ENCODE measurements around the gene SAMHD1. TPM values are rescaled to one million over a fixed set of nuclear protein-coding genes. Genes with fewer than 3 reads are reported as not detected.

The SAMHD1 gene
- total RNA-seq, 2 experiments from 2014 or later, result 30.6 to 35.9 TPM

GRCh38 chr20:36865076-36865860 is 86.2 kb downstream of the SAMHD1 start:
- intact Hi-C loops (cut with micrococcal nuclease), result no loop called here
- no peaks in the 10 kb centered on the region for H3K36me3 Mint-ChIP-seq (ENCODE audit: low read depth)
- TF ChIP-seq, protein P1, sequence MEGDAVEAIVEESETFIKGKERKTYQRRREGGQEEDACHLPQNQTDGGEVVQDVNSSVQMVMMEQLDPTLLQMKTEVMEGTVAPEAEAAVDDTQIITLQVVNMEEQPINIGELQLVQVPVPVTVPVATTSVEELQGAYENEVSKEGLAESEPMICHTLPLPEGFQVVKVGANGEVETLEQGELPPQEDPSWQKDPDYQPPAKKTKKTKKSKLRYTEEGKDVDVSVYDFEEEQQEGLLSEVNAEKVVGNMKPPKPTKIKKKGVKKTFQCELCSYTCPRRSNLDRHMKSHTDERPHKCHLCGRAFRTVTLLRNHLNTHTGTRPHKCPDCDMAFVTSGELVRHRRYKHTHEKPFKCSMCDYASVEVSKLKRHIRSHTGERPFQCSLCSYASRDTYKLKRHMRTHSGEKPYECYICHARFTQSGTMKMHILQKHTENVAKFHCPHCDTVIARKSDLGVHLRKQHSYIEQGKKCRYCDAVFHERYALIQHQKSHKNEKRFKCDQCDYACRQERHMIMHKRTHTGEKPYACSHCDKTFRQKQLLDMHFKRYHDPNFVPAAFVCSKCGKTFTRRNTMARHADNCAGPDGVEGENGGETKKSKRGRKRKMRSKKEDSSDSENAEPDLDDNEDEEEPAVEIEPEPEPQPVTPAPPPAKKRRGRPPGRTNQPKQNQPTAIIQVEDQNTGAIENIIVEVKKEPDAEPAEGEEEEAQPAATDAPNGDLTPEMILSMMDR (IDR thresholded peaks at IDR 0.05), result no peak
- H3K4me3 Mint-ChIP-seq, result peak overlapping the region; percentile 76
- H3K27me3 Mint-ChIP-seq, result peaks cover 16% of the 10 kb centered on the region
- DNase-seq, result no peak
- CTCF ChIA-PET, result interaction anchor here (2.5 kb wide), 1 partner anchor 57 kb away, joined by 8 read pairs; no protein-coding TSS in a partner anchor
- H3K27ac Mint-ChIP-seq, result no peak overlapping the region
- peaks cover 9% of the 10 kb centered on the region for H3K4me1 Mint-ChIP-seq (ENCODE audit: low read depth)
- no peaks in the 10 kb centered on the region for H3K9me3 Mint-ChIP-seq
- POLR2A ChIA-PET, result interaction anchor here (1.2 to 3.6 kb wide), 4 partner anchors 10 to 18 kb away, joined by 3 to 20 read pairs (median 4); partner anchors contain the start of gene TLDC2
- no peak for ATAC-seq

- H3K36me3 Mint-ChIP-seq (ENCODE audit: low read depth), result no peaks in the 10 kb centered on the region
- no peak overlapping the region for H3K27ac Mint-ChIP-seq
- H3K4me3 Mint-ChIP-seq, result no peak overlapping the region
- peaks cover 11% of the 10 kb centered on the region for H3K4me1 Mint-ChIP-seq (ENCODE audit: low read depth)
- intact Hi-C loops (cut with micrococcal nuclease), result no loop called here
- POLR2A ChIA-PET, result interaction anchor here (1.0 to 3.6 kb wide), 4 partner anchors 8 to 27 kb away, joined by 3 to 20 read pairs (median 4); no protein-coding TSS in a partner anchor
- peak; percentile 59 for ATAC-seq
- TF ChIP-seq, protein P1 (IDR thresholded peaks at IDR 0.05), result no peak
- H3K9me3 Mint-ChIP-seq, result no peaks in the 10 kb centered on the region
- H3K27me3 Mint-ChIP-seq, result peaks cover 16% of the 10 kb centered on the region
- no peak for DNase-seq
- CTCF ChIA-PET, result interaction anchor here (0.6 to 2.2 kb wide), 11 partner anchors 8 to 391 kb away, joined by 3 to 16 read pairs (median 4); no protein-coding TSS in a partner anchor
Measured at GRCh38 chr20:36862857-36863668, 88.4 kb downstream of the SAMHD1 start.

- Mint-ChIP-seq H3K27ac (no peak overlapping the region), H3K4me1 (ENCODE audit: low read depth) (peaks cover 14% of the 10 kb centered on the region), H3K9me3 (no peaks in the 10 kb centered on the region), H3K27me3 (peaks cover 16% of the 10 kb centered on the region), H3K36me3 (ENCODE audit: low read depth) (no peaks in the 10 kb centered on the region), H3K4me3 (peak overlapping the region; percentile 40)
- TF ChIP-seq, protein P1 (IDR thresholded peaks at IDR 0.05), result no peak
- ATAC-seq, result no peak
- ChIA-PET POLR2A (interaction anchor here (0.5 to 3.6 kb wide), 3 partner anchors 15 to 57 kb away, joined by 3 to 20 read pairs (median 3); no protein-coding TSS in a partner anchor), CTCF (interaction anchor here (2.0 to 2.2 kb wide), 2 partner anchors 26 to 54 kb away, joined by 9 to 16 read pairs; no protein-coding TSS in a partner anchor)
- intact Hi-C loops (cut with micrococcal nuclease), result no loop called here
- DNase-seq, result no peak
Measured at GRCh38 chr20:36861875-36862801, 89.4 kb downstream of the SAMHD1 start.

GRCh38 chr20:36861625-36861874 is 90.0 kb downstream of the SAMHD1 start:
- Mint-ChIP-seq H3K4me3 (peak overlapping the region; percentile 40), H3K36me3 (ENCODE audit: low read depth) (no peaks in the 10 kb centered on the region), H3K4me1 (ENCODE audit: low read depth) (peaks cover 20% of the 10 kb centered on the region), H3K9me3 (no peaks in the 10 kb centered on the region), H3K27ac (no peak overlapping the region), H3K27me3 (peaks cover 16% of the 10 kb centered on the region)
- TF ChIP-seq, protein P1 (IDR thresholded peaks at IDR 0.05), result no peak
- ATAC-seq, result no peak
- ChIA-PET CTCF (no interaction called here), POLR2A (no interaction called here)
- intact Hi-C loops (cut with micrococcal nuclease), result no loop called here
- no peak for DNase-seq
